Measurements from ENCODE around the gene ZNF700.

DNA sequence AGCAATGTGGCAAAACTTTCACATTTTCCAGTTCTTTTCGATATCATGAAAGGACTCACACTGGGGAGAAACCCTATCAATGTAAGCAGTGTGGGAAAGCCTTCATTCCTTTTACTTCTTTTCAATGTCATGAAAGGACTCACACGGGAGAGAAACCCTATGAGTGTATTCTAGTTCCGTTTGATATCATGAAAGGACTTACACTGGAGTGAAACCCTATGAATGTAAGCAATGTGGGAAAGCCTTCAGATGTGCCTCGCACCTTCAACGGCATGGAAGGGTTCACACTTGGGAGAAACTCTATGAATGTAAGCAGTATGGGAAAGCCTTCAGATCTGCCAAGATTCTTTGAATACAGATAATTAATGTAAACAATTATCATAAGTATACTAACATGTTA lies 25.4 kb downstream of the ZNF700 start:
- TF ChIP-seq POLR2A (IDR thresholded peaks at IDR 0.05; ENCODE audit: low read length) (no peak), GATA1 (IDR thresholded peaks at IDR 0.05; ENCODE audit: low read depth, low read length) (no peak)
